ENCODE measurements around the gene VTCN1.

- no peak for TF ChIP-seq ZFP36 (IDR thresholded peaks at IDR 0.05; ENCODE audit: borderline replicate concordance, partially characterized antibody)
- TF ChIP-seq NPAS2 (CRISPR knock-in tag; IDR thresholded peaks at IDR 0.05; ENCODE audit: borderline replicate concordance), result no peak
- TF ChIP-seq CTCF (IDR thresholded peaks at IDR 0.05), result no peak
- TF ChIP-seq RARB (CRISPR knock-in tag; IDR thresholded peaks at IDR 0.05), result no peak
- TF ChIP-seq HOXB5 (CRISPR knock-in tag; IDR thresholded peaks at IDR 0.05), result no peak
- TF ChIP-seq RCOR1 (IDR thresholded peaks at IDR 0.05; ENCODE audit: low read depth, low read length), result no peak
- no peak for TF ChIP-seq ZSCAN20 (CRISPR knock-in tag; IDR thresholded peaks at IDR 0.05)
- TF ChIP-seq POLR2A (IDR thresholded peaks at IDR 0.05; ENCODE audit: low read length), result no peak
- TF ChIP-seq ELK1 (IDR thresholded peaks at IDR 0.05; ENCODE audit: low read depth, low read length), result no peak
- TF ChIP-seq BHLHE40 (IDR thresholded peaks at IDR 0.05; ENCODE audit: low read depth, low read length), result no peak
- no peak; a peak in 1 of 5 replicates for TF ChIP-seq RAD21 (conservative IDR thresholded peaks at IDR 0.05 in 1 of 2, IDR thresholded peaks at IDR 0.05 in 1 of 2)
- TF ChIP-seq REST (IDR thresholded peaks at IDR 0.05), result no peak
- no peak for TF ChIP-seq EHMT2 (IDR thresholded peaks at IDR 0.05; ENCODE audit: low read depth)
Measured at GRCh38 chr1:117166076-117166475, 44.7 kb downstream of the VTCN1 start.

Data from A549 (cell line).